H9 (cell line): ENCODE measurements around the gene LYRM9. TPM values are rescaled to one million over a fixed set of nuclear protein-coding genes. Genes with fewer than 3 reads are reported as not detected.
A peak's percentile ranks its signal among the peaks of the same experiment; 100 is the strongest.

Experiments used
- DNase-seq: peaks from one replicate; pipeline ENCODE4 v3.0.0-alpha.2; 2017
- H2AFZ ChIP-seq: one replicate; pipeline ENCODE4 v1.6.1; 2013; ENCODE audit warnings: mild to moderate bottlenecking, low read length, control low read depth, moderate library complexity
- H2AK5ac ChIP-seq: 2 replicates; pipeline ENCODE4 v1.6.1; 2013; ENCODE audit warnings: low read length, control low read depth, mixed read lengths; ENCODE audit not compliant: insufficient read length
- H2BK120ac ChIP-seq: one replicate; pipeline ENCODE4 v1.6.1; 2013; ENCODE audit warnings: low read depth, mild to moderate bottlenecking, low read length, control low read depth, inconsistent platforms; ENCODE audit not compliant: poor library complexity, severe bottlenecking
- H2BK12ac ChIP-seq: 2 replicates; pipeline ENCODE4 v1.6.1; 2013; ENCODE audit warnings: low read length, control low read depth, mixed read lengths, low read depth; ENCODE audit not compliant: insufficient read length
- H2BK15ac ChIP-seq: 2 replicates; pipeline ENCODE4 v1.6.1; 2013; ENCODE audit warnings: low read depth, low read length, control low read depth
- H2BK20ac ChIP-seq: one replicate; pipeline ENCODE4 v1.6.1; 2013; ENCODE audit warnings: low read depth, mild to moderate bottlenecking, low read length, control low read depth, inconsistent platforms; ENCODE audit not compliant: poor library complexity, severe bottlenecking
- H2BK5ac ChIP-seq: 2 replicates; pipeline ENCODE4 v1.6.1; 2013; ENCODE audit warnings: low read length, control low read depth, mixed read lengths; ENCODE audit not compliant: insufficient read length
- H3K14ac ChIP-seq: 2 replicates; pipeline ENCODE4 v1.6.1; 2013; ENCODE audit warnings: low read length, control low read depth; ENCODE audit not compliant: insufficient read depth
- H3K18ac ChIP-seq: 2 replicates; pipeline ENCODE4 v1.6.1; 2013; ENCODE audit warnings: low read depth, mild to moderate bottlenecking, mixed read lengths, low read length, control low read depth; ENCODE audit not compliant: insufficient read length
- H3K23ac ChIP-seq: 2 replicates; pipeline ENCODE4 v1.6.1; 2013; ENCODE audit warnings: low read length, control low read depth, mixed read lengths, low read depth; ENCODE audit not compliant: insufficient read length
- H3K23me2 ChIP-seq: 2 replicates; pipeline ENCODE4 v1.6.1; 2013; ENCODE audit warnings: low read depth, mild to moderate bottlenecking, mixed read lengths, low read length, control low read depth; ENCODE audit not compliant: insufficient read length, poor library complexity, severe bottlenecking
- H3K27ac ChIP-seq: 2 replicates; pipeline ENCODE4 v1.5.1; 2013; ENCODE audit warnings: low read length, control low read depth, mixed read lengths, low read depth; ENCODE audit not compliant: insufficient read length
- H3K27me3 ChIP-seq: 2 replicates; pipeline ENCODE4 v1.6.1; 2013; ENCODE audit warnings: low read length, control low read depth, inconsistent platforms; ENCODE audit not compliant: insufficient read depth
- H3K4ac ChIP-seq: 2 replicates; pipeline ENCODE4 v1.6.1; 2013; ENCODE audit warnings: low read depth, mild to moderate bottlenecking, control low read depth, inconsistent platforms, low read length, moderate library complexity
- H3K4me1 ChIP-seq: 2 replicates; pipeline ENCODE4 v1.6.1; 2013; ENCODE audit warnings: low read length, control low read depth, inconsistent platforms; ENCODE audit not compliant: insufficient read depth
- H3K4me2 ChIP-seq: 2 replicates; pipeline ENCODE4 v1.6.1; 2013; ENCODE audit warnings: low read length, control low read depth, mixed read lengths; ENCODE audit not compliant: insufficient read length, insufficient read depth
- H3K56ac ChIP-seq: 2 replicates; pipeline ENCODE4 v1.6.1; 2013; ENCODE audit warnings: low read depth, mild to moderate bottlenecking, mixed read lengths, low read length, control low read depth; ENCODE audit not compliant: insufficient read length
- H3K79me1 ChIP-seq: 2 replicates; pipeline ENCODE4 v1.6.1; 2013; ENCODE audit warnings: low read depth, mild to moderate bottlenecking, moderate library complexity, low read length, control low read depth, inconsistent platforms; ENCODE audit not compliant: insufficient read depth, poor library complexity, severe bottlenecking
- H3K79me2 ChIP-seq: 2 replicates; pipeline ENCODE4 v1.6.1; 2013; ENCODE audit warnings: low read length, control low read depth, inconsistent platforms; ENCODE audit not compliant: insufficient read depth
- H3K9ac ChIP-seq: 2 replicates; pipeline ENCODE4 v1.6.1; 2013; ENCODE audit warnings: low read length, control low read depth, mixed read lengths; ENCODE audit not compliant: insufficient read length; ENCODE audit errors: extremely low read depth
- H3K9me3 ChIP-seq: one replicate; pipeline ENCODE4 v1.6.1; 2013; ENCODE audit warnings: low read depth, low read length, inconsistent platforms; ENCODE audit not compliant: control insufficient read depth
- H3T11ph ChIP-seq: one replicate; pipeline ENCODE4 v1.6.1; 2013; ENCODE audit warnings: mild to moderate bottlenecking, low read length, control low read depth, inconsistent platforms
- H4K20me1 ChIP-seq: one replicate; pipeline ENCODE4 v1.6.1; 2013; ENCODE audit not compliant: control insufficient read depth, insufficient read length, insufficient read depth
- H4K5ac ChIP-seq: 2 replicates; pipeline ENCODE4 v1.6.1; 2013; ENCODE audit warnings: low read depth, mild to moderate bottlenecking, mixed read lengths, low read length, control low read depth; ENCODE audit not compliant: insufficient read length
- H4K8ac ChIP-seq: replicated peaks from 2 replicates; pipeline ENCODE4 v1.6.1; 2013; ENCODE audit warnings: low read length, control low read depth, mixed read lengths, low read depth; ENCODE audit not compliant: insufficient read length
- H4K91ac ChIP-seq: 2 replicates; pipeline ENCODE4 v1.6.1; 2013; ENCODE audit warnings: low read depth, mild to moderate bottlenecking, moderate library complexity, mixed read lengths, low read length, control low read depth; ENCODE audit not compliant: insufficient read length
- H3K27ac Mint-ChIP-seq, 3 experiments: 2 replicates in 2 of 3; 3 replicates in 1 of 3; pipeline ENCODE4 v1.8.0; 2020 to 2021; ENCODE audit warnings: mixed read lengths in 3 of 3, mild to moderate bottlenecking in 1 of 3, moderate library complexity in 1 of 3
- H3K27me3 Mint-ChIP-seq: 2 replicates; pipeline ENCODE4 v1.8.0; 2021; ENCODE audit warnings: low read depth, mild to moderate bottlenecking, moderate library complexity, mixed read lengths
- H3K36me3 Mint-ChIP-seq, 3 experiments: 2 replicates in 2 of 3; 3 replicates in 1 of 3; pipeline ENCODE4 v1.8.0; 2020 to 2021; ENCODE audit warnings: low read depth in 3 of 3, mixed read lengths in 3 of 3; ENCODE audit not compliant: insufficient read depth in 1 of 3
- H3K4me1 Mint-ChIP-seq, 2 experiments: 2 replicates each; pipeline ENCODE4 v1.8.0; 2020; ENCODE audit warnings: mixed read lengths in 2 of 2
- H3K4me3 Mint-ChIP-seq, 2 experiments: 2 replicates in 1 of 2; 3 replicates in 1 of 2; pipeline ENCODE4 v1.8.0; 2020 to 2021; ENCODE audit warnings: mild to moderate bottlenecking in 2 of 2, mixed read lengths in 2 of 2, moderate library complexity in 1 of 2
- H3K9me3 Mint-ChIP-seq, 2 experiments: 2 replicates in 1 of 2; 3 replicates in 1 of 2; pipeline ENCODE4 v1.8.0; 2020; ENCODE audit warnings: mild to moderate bottlenecking in 2 of 2, mixed read lengths in 2 of 2, moderate library complexity in 1 of 2
- WGBS: extraction: QIAGEN DNeasy Blood & Tissue Kit; methylation state at CpG from one replicate; pipeline ENCODE4 v1.1.7; 2013; ENCODE audit warnings: missing lambda C conversion rate, low lambda C conversion rate, mixed read lengths; ENCODE audit not compliant: insufficient read length; ENCODE audit errors: extremely low coverage; 5-methylcytosine and 5-hydroxymethylcytosine counted together
- total RNA-seq: library from RNA; stranded (reverse); gene quantifications from 2 replicates; pipeline ENCODE4 v1.2.1, GENCODE V29; 2021
- TF ChIP-seq, protein P1 (sequence below): fragments of 200-600 bp; sonication (generic); conservative IDR thresholded peaks from 3 replicates; pipeline ENCODE4 v1.8.0; 2021; ENCODE audit warnings: antibody characterized with exemption, mild to moderate bottlenecking

The LYRM9 gene
- total RNA-seq, 1 experiment from 2014 or later, result 2.2 TPM

DNA sequence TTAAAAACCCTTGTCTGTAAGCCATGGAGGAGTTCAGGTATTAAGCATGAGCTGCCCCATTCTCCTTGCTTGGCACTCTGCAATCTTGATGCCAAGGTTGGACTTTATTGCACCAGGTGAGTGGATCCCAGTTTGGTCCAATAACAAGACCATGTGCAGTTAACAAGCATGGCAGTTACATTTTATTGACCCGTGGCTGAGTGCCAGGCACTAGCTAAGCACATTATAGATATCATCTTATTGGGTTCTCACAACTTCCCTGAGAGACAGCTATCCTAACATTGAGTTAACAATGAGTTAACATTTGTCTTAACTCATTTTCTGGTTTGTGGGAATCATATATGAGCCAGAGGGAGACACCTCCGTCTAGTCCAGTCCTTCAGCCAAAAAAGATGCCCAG is 21.8 kb downstream of the LYRM9 start:
- H3K56ac ChIP-seq, result no peak overlapping the region
- no peaks in the 10 kb centered on the region for H3K9me3 ChIP-seq
- H3K4ac ChIP-seq, result no peak overlapping the region
- no peak overlapping the region for H4K91ac ChIP-seq
- no peak overlapping the region for H2AFZ ChIP-seq
- H3K27me3 ChIP-seq, result no peaks in the 10 kb centered on the region
- peaks cover 3 to 8% of the 10 kb centered on the region in 2 experiments; a peak in 3 of 4 replicates for H3K4me1 Mint-ChIP-seq
- H3K23ac ChIP-seq, result no peak overlapping the region
- no peaks in the 10 kb centered on the region; a peak in 1 of 7 replicates for H3K36me3 Mint-ChIP-seq
- no peaks in the 10 kb centered on the region for H3K79me2 ChIP-seq
- no peak overlapping the region for H3K9ac ChIP-seq
- DNase-seq, result no peak
- H3K27ac ChIP-seq, result no peak overlapping the region
- H4K20me1 ChIP-seq, result no peaks in the 10 kb centered on the region
- H2BK20ac ChIP-seq, result no peak overlapping the region
- H3T11ph ChIP-seq, result no peak overlapping the region
- no peak overlapping the region for H3K14ac ChIP-seq
- H3K4me2 ChIP-seq, result no peak overlapping the region
- H4K8ac ChIP-seq, result no peak overlapping the region
- H3K9me3 Mint-ChIP-seq, result peaks cover 0 to 2% of the 10 kb centered on the region in 2 experiments; a peak in 1 of 5 replicates
- H2BK120ac ChIP-seq, result no peak overlapping the region
- no peak overlapping the region for H2BK12ac ChIP-seq
- no peaks in the 10 kb centered on the region for H3K23me2 ChIP-seq
- H2AK5ac ChIP-seq, result no peak overlapping the region
- no peaks in the 10 kb centered on the region for H3K4me1 ChIP-seq
- H3K27me3 Mint-ChIP-seq, result peaks cover 4% of the 10 kb centered on the region
- no peak overlapping the region for H4K5ac ChIP-seq
- no peak overlapping the region for H3K18ac ChIP-seq
- TF ChIP-seq, protein P1, sequence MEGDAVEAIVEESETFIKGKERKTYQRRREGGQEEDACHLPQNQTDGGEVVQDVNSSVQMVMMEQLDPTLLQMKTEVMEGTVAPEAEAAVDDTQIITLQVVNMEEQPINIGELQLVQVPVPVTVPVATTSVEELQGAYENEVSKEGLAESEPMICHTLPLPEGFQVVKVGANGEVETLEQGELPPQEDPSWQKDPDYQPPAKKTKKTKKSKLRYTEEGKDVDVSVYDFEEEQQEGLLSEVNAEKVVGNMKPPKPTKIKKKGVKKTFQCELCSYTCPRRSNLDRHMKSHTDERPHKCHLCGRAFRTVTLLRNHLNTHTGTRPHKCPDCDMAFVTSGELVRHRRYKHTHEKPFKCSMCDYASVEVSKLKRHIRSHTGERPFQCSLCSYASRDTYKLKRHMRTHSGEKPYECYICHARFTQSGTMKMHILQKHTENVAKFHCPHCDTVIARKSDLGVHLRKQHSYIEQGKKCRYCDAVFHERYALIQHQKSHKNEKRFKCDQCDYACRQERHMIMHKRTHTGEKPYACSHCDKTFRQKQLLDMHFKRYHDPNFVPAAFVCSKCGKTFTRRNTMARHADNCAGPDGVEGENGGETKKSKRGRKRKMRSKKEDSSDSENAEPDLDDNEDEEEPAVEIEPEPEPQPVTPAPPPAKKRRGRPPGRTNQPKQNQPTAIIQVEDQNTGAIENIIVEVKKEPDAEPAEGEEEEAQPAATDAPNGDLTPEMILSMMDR, result no peak
- no peak overlapping the region for H2BK5ac ChIP-seq
- no peaks in the 10 kb centered on the region for H3K79me1 ChIP-seq
- H2BK15ac ChIP-seq, result no peak overlapping the region
- H3K27ac Mint-ChIP-seq, result peak overlapping the region in 1 of 3 experiments; percentile 48; a peak in 1 of 7 replicates
- no peak overlapping the region for H3K4me3 Mint-ChIP-seq
- no CpG with 5 or more reads among the region's 2 CpGs for WGBS
